GM12872 (cell line): ENCODE measurements around the gene NBAS.

Experiments
- TF ChIP-seq, protein P1 (sequence below): IDR thresholded peaks from 3 replicates; pipeline ENCODE4 v1.5.1; 2011; ENCODE audit warnings: low read depth, mild to moderate bottlenecking, low read length, moderate library complexity; ENCODE audit not compliant: insufficient read depth

The NBAS gene

DNA sequence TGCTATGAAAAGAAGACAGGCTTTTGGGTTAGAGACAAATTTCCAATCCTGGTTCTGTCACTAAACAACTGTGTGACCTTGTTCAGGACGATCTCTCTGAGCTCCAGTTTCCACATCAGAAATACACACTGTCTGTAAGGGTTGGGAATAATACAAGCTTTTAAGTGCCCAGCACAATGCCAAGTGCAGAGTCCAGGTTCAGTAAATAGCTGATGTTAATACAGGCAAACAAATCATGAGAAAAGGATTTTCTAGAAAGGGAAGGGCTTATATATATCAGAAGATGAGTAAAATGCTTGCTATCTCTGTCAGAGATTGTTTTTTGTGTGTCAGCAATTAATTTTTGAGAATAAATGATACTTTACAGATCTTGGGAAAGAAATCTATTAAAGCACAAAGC lies 388.3 kb downstream of the NBAS start:
- TF ChIP-seq, protein P1, sequence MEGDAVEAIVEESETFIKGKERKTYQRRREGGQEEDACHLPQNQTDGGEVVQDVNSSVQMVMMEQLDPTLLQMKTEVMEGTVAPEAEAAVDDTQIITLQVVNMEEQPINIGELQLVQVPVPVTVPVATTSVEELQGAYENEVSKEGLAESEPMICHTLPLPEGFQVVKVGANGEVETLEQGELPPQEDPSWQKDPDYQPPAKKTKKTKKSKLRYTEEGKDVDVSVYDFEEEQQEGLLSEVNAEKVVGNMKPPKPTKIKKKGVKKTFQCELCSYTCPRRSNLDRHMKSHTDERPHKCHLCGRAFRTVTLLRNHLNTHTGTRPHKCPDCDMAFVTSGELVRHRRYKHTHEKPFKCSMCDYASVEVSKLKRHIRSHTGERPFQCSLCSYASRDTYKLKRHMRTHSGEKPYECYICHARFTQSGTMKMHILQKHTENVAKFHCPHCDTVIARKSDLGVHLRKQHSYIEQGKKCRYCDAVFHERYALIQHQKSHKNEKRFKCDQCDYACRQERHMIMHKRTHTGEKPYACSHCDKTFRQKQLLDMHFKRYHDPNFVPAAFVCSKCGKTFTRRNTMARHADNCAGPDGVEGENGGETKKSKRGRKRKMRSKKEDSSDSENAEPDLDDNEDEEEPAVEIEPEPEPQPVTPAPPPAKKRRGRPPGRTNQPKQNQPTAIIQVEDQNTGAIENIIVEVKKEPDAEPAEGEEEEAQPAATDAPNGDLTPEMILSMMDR: no peak

DNA sequence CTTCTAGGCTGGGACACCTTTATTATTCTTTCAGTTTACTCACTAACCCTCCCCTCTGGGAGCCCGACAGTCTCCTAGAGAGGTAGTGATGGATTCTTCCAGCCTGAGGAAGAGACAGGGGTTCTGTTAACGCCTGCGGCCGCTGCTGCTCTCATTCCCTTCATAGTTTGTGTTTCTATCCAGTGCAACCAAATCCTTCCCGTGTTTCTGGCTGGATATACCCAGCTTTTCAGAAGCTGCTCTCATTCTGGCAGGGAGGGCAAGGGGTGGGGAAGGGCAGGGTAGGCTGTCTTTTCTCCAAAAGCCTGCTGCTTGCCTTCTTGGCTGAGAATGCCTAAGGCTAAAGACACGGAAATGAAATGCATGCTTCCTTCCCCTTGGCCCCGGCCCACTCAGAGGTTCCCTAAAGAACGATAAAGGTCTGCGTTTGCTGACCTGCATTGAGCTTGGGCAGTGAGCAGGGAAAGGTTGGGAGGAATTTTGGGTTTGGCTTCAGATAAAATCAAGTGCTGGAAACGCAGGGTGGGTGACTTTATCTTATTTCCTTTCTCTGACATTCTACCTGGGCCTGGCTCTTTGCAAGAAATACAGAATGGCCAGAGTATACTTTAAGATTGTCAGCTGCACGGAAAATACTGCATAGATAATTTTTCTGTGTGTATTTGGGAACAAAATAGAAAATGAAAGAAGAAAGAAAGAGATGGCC lies 390.9 kb downstream of the NBAS start:
- TF ChIP-seq, protein P1: no peak

DNA sequence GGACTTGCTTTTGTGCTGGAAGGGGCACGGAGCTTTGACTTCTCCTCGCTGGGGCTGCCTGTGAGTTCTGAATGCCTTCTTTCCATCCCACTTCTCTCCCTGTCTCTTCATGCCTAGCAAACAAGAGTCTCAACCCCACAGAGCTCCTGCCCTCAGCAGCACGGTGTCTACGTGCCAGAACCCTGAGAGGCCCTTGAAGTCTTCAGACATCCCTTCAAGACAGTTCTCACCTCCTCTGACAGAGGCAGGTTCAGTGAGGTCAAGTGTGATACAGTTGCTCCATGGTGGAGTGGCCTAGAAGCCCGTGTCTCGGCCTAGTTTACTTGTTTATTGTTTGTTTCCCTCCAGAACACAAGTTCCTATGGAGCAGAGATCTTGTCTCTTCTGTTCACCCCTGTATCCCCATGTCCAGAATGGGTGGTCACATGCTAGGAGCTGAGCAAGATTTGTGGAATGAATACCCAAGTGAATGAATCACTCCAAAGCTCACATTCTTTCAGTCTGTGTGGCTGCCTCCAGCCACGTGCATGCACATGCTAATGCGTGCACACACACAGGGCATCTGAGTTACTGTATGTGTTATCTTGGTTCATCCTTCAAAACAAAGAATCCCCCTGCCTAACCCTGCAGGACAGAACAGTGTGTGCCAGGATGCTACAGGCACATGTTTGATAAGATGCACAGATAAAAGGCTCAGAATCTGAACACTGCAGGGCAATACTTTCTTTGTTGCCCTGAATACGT lies 391.6 kb downstream of the NBAS start:
- TF ChIP-seq, protein P1: no peak

DNA sequence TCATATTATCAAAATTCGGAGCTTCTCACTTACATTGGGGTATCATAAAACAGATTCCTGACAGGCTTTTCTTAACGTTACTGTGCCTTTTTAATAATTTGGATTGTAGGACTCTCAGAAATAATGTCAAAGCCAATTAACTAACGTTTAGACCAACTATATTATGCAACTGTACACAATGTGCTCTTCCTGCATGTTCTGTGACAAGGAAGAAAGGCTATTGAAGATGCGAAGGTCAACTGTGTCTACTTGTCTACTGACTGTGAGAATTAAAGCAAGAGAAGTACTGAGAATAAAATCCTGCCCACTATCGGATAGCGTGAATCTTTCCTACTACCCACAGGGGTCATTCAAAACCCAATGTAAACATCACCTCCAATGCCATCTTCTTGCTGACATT lies 393.0 kb downstream of the NBAS start:
- TF ChIP-seq, protein P1: no peak

DNA sequence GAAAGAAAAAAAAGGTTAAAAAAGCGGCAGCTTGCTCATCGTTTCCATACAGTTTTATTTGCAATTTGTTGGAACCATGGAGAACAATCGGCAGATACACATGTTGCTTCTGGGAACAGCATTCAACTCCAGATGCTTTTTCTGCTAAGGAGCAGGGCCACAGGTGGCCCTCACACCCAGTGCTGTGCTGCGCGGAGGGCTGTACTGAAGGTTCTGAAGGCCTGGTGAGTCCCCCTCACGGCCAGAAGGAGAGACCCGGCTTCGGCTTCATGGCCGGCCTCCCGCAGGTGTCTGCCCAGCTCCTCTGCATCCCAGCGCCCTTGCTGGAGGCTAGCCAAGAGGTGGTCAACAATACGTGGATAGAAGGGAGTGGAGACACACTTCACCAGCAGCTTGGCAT lies 394.3 kb downstream of the NBAS start:
- TF ChIP-seq, protein P1: no peak

DNA sequence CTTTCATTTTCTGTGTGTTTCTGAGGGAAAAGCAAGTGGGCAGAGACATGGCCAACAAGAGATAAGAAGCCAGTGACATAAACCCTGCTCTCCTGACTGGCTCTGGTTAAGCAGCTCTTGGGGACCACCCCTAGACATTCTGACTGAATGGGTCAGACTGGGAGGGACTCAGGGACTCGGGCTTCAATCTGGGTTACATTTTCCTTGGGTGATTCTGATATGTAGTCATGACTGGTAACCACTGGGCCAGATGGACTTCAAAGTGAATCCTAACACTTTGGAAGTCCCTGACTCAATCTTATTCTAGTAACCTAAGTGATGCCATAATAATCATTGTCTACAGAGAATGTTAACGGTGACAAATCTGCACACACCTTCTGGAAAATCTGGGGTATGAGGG lies 397.8 kb downstream of the NBAS start:
- TF ChIP-seq, protein P1: no peak

DNA sequence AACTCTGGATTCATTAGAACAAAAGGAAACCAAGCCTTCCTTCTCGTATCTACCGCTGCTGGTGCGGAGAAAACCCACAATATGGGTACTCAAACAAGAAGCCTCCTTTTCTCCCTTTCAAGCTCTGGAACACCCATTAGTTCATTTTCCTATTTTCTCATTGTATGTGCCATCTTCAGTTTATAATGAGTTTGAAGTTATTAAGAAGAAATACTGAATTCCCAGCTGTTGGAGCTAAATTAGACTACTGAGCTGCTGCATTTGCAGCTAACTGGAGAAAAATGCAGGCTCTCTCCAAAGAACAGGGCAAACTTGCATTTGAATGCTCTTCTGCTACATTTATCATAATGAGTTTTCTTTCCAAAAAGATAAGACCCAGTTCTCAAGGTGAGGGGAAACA lies 398.5 kb downstream of the NBAS start:
- TF ChIP-seq, protein P1: no peak
